Adrenal gland (tissue), 5 donors: ENCODE data around the gene RTF1.

Experiments
- CTCF ChIP-seq, 6 experiments: fragments of 450-650 bp in 4 of 6; fragments of 200-600 bp in 2 of 6; sonication (generic) in 1 of 6; IDR thresholded peaks; 1 replicate in 5 of 6; 2 replicates in 1 of 6; pipeline versions ENCODE4 v1.5.1 to v1.8.0; 2016 to 2021; ENCODE audit warnings: antibody characterized with exemption in 6 of 6, mild to moderate bottlenecking in 2 of 6, moderate library complexity in 1 of 6
- POLR2A ChIP-seq, 2 donors: fragments of 450-650 bp; IDR thresholded peaks; one replicate each; pipeline ENCODE4 v1.6.1; 2017; ENCODE audit warnings: antibody characterized with exemption in 2 of 2, mild to moderate bottlenecking in 2 of 2, moderate library complexity in 1 of 2
- donor health status: DM: no; HTN: no; CAD: no.

GRCh38 chr15:41511331-41511898, 94.5 kb downstream of the RTF1 start:
- no peak for TF ChIP-seq CTCF (IDR thresholded peaks at IDR 0.05)
- TF ChIP-seq POLR2A (IDR thresholded peaks at IDR 0.05), result no peak
